GM18907 (cell line): ENCODE results near the gene ZMYM2.

ENCODE experiments used
- ATAC-seq: cut with Tn5 transposase; IDR thresholded peaks from one replicate; pipeline ENCODE4 v1.9.1; 2021; ENCODE audit warnings: mild to moderate bottlenecking, moderate library complexity; ENCODE audit not compliant: unreplicated experiment

The ZMYM2 gene

GRCh38 chr13:20130652-20131051, 172.1 kb downstream of the ZMYM2 start:
- no peak for ATAC-seq

GRCh38 chr13:20131057-20131832, 172.7 kb downstream of the ZMYM2 start:
- ATAC-seq = no peak

GRCh38 chr13:20132052-20132634, 173.6 kb downstream of the ZMYM2 start:
- no peak for ATAC-seq

- ATAC-seq = no peak
Measured at GRCh38 chr13:20134732-20135131, 176.2 kb downstream of the ZMYM2 start.

GRCh38 chr13:20136781-20137703, 178.5 kb downstream of the ZMYM2 start:
- peak; percentile 76 for ATAC-seq

- ATAC-seq = no peak
Measured at GRCh38 chr13:20137875-20138274, 179.3 kb downstream of the ZMYM2 start.

GRCh38 chr13:20140487-20140886, 182.0 kb downstream of the ZMYM2 start:
- no peak for ATAC-seq
